ENCODE results near the gene NECTIN2.
"Not testable (repeated sequence)": the region's sequence is repeated elsewhere in the genome, so short reads cannot be mapped to it uniquely, and the experiment has no call there.

Gene NECTIN2

GRCh38 chr19:44887648-44888047 lies 41.6 kb downstream of the NECTIN2 start:
- no peak for DNase-seq

- not testable (repeated sequence) for DNase-seq
Observed at GRCh38 chr19:44888335-44888734, 42.2 kb downstream of the NECTIN2 start.

- DNase-seq: no peak
Observed at GRCh38 chr19:44889830-44890365, 43.8 kb downstream of the NECTIN2 start.

GRCh38 chr19:44890366-44891015 lies 44.4 kb downstream of the NECTIN2 start:
- peak; percentile 100 for DNase-seq

- DNase-seq: peak; percentile 100
Observed at GRCh38 chr19:44891016-44891882, 45.2 kb downstream of the NECTIN2 start, which contains the start of gene TOMM40. Gene TOMM40 (plus strand): TSS chr19:44891254. CDS start chr19:44891416, 162 bp downstream.

- no peak for DNase-seq
Observed at GRCh38 chr19:44892932-44893331, 46.8 kb downstream of the NECTIN2 start.

- DNase-seq: no peak
Observed at GRCh38 chr19:44893332-44894051, 47.4 kb downstream of the NECTIN2 start.

GRCh38 chr19:44894052-44894400 lies 47.9 kb downstream of the NECTIN2 start:
- no peak for DNase-seq

- no peak for DNase-seq
Observed at GRCh38 chr19:44894946-44895345, 48.8 kb downstream of the NECTIN2 start.

- no peak for DNase-seq
Observed at GRCh38 chr19:44897835-44898234, 51.7 kb downstream of the NECTIN2 start.

GRCh38 chr19:44900328-44901244 lies 54.5 kb downstream of the NECTIN2 start:
- DNase-seq: no peak

GRCh38 chr19:44903216-44903601 lies 57.1 kb downstream of the NECTIN2 start:
- no peak for DNase-seq

- DNase-seq: peak; percentile 7
Observed at GRCh38 chr19:44903602-44904425, 57.7 kb downstream of the NECTIN2 start.

- no peak for DNase-seq
Observed at GRCh38 chr19:44904426-44904994, 58.4 kb downstream of the NECTIN2 start.

GRCh38 chr19:44905437-44906160 lies 59.5 kb downstream of the NECTIN2 start, which contains the start of gene APOE:
Gene APOE (plus strand): TSS chr19:44905796. CDS start chr19:44906625, 829 bp downstream.
- no peak for DNase-seq

GRCh38 chr19:44907613-44908012 lies 61.5 kb downstream of the NECTIN2 start:
- DNase-seq: no peak

- no peak for DNase-seq
Observed at GRCh38 chr19:44908074-44908835, 62.2 kb downstream of the NECTIN2 start.

GRCh38 chr19:44908836-44909261 lies 62.8 kb downstream of the NECTIN2 start:
- no peak for DNase-seq

- no peak for DNase-seq
Observed at GRCh38 chr19:44909775-44910174, 63.7 kb downstream of the NECTIN2 start.
